NAMALWA (cell line): ENCODE results near the gene LRP8.

Source experiments
- DNase-seq: peaks from one replicate; pipeline ENCODE4 v3.0.0-alpha.2; 2015; ENCODE audit warnings: low spot score

Gene LRP8

DNA sequence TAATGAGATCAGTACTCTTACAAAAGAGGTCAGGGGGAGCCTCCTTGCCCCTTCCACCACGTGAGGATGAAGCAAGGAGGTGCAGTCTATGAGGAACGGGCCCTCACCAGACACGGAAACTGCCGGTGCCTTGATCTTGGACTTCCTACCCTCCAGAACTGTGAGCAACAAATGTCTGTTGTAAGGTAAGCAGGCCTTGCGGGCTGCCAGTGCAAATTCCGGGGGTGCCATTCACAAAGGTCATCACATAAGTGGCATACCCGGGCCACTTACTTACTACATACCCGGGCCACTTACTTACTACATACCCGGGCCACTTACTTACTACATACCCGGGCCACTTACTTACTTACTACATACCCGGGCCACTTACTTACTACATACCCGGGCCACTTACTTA lies 44.7 kb downstream of the LRP8 start:
- peak; percentile 24 for DNase-seq

DNA sequence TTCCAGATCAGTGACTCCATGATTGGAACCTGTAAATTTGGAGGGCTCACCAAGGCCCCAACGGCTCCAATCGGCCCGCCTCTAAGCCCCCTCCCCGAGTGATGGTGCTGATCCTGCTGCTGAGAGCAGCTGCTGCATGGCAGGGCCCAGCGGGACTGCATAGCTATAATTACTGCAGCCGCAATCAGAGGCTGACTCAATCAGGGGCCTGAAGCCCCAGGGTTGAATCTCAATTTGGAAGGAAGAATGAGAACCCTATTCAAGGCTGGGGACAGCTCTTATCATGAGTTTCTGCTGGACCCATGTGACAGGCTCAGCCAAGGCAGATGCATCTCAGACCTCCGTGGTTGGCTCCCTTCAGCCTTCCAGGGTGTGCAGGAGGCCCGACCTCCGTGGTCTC lies 46.7 kb downstream of the LRP8 start:
- no peak for DNase-seq

DNA sequence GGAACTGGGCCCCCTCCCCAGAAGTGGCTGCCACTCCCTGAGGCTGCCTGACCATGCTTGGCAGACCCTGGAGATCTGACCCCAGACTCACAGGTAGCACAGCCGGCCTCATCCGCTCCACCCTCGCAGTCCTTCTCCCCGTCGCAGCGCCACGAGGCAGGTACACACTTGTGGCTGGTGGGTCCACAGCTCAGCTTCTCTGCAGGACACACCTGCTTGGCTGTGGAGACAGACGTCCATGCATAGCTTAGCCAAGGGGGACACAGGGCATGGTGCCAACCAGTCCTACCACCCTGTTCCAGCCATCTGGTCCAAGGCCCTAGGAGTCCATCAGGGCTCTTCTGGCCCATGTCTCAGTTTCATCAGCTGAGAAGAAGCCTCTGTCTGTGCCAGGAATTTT lies 47.4 kb downstream of the LRP8 start:
- DNase-seq = no peak

DNA sequence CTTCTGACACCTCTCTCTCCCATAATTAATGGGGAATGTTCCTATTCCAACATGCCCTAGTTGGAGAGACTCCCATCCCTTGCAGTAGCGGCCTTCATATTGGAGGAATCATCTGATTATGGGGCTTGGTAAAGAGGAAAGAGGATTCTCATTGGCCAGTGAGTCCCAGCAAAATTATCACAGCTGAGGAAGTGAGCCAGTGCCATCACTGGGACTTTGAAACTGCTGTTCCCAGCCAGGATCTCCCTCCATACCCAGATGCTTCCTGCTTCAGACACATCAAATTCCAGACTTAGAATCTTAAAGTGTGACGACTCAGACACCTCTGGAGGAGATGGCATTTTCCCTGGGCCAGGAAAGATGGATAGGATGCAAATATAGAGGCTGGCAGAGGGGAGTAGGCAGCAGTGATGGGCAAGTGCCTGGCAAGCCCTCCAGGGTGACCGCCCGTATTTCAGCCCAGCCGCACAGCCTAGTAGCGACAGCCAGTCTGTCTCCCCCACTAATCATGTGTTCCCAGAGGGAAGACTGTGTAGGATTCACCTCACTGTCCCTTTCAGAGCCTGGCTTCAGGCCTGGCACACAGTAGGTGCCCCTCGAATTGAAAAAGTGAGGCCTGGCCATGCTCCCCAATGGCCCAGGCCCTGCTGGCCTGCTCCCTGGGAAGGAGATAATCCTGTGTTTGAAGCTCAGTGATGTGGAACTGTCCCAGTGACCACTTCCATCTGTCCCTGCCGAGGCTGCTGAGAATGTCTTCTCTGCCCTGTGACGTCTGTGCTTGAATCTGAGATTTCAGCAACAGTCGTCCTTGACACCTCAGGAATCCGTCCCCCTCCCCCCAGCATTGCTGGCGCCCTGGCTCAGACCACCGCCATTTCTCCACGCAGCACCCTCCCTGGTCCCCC lies 48.3 kb downstream of the LRP8 start:
- DNase-seq = no peak

DNA sequence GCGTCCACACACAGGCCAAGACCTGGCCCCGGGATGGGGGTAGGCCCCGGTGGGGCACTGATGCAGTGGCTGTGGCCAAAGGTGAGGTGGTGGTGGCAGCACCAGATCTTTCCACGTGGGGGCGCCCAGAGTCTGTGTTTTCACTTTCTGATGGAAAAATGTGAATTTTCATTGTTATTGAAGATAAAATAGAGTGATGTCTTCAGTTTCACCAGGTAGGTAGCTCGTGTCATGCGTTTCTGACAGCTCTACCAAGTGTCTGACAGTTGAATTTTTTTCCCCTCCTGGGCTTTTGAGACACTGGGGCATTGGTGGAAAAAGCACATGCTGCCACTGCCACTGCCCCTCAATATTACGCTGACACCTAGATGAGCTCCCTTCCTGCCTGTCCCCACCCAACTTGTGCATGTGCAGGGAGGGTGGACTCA lies 49.6 kb downstream of the LRP8 start:
- DNase-seq = peak; percentile 68

DNA sequence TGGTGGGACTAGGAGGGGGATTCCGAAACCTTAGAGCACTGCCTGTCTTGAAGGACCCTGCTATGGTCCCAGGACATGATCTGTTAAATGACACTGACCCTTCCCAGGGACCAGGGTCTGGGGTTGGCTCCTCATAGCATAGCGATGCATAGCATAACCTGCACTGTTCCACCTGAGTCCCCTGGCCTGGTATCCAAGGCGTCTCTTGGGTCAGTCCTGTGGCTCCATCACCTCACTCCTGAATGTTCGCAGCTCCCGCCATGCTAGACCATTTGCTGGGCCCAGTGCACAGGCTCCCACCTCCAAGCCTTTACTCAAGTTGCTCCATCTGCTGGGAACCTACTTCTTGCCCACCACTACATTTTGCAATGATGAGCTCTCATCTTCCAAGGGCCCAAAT lies 50.5 kb downstream of the LRP8 start:
- no peak for DNase-seq

DNA sequence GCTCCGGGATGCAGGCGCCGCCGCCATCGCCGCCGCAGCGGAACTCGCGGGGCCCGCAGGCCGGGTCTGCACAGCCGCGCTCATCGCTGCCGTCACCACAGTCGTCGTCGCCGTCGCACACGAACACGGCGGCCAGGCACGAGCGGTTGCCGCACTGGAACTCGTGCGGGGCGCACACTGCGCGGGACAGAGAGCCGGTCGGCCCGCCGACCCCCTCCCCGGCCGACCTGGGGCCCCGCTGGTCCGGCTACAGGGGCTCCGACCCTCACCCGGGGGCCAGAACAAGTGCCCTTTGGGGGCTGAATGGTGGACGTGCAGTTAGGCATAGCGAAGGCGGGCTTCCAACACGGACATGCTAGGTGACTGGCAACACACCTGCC lies 51.0 kb downstream of the LRP8 start:
- no peak for DNase-seq

DNA sequence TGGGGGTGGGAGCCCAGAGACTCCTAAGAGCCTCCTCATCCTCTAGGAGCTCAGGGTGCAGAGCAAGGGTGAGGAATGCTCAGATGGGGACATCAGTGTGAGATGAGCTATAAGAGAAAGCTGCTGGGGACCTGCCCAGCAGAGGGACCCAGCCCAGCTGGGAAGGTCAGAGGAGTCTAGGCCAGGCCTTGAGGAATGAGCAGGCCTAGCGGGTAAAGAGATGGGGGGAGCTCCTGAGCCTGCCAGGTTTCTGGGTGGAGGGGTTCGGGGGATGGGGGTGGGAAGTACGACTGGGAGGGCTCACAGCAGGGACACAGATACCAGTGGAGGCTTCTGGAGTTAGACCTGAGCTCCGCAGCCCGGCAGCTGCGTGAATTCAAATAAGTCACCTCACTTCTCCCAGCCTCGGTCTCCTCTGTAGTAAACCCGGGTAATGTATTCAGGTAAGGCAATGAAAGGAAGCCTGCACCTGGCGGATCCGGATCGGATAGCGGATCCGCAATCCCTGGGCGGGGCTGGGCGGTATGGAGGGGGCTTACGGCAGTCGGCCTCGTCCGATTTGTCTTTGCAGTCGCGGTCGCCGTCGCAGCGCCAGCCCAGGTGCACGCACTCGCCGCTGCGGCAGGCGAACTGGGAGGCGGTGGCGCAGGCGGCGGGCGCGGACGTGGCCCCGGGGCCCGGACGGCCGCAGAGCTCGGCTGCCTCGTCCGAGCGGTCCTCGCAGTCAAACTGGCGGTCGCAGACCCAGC lies 51.5 kb downstream of the LRP8 start:
- DNase-seq = no peak

DNA sequence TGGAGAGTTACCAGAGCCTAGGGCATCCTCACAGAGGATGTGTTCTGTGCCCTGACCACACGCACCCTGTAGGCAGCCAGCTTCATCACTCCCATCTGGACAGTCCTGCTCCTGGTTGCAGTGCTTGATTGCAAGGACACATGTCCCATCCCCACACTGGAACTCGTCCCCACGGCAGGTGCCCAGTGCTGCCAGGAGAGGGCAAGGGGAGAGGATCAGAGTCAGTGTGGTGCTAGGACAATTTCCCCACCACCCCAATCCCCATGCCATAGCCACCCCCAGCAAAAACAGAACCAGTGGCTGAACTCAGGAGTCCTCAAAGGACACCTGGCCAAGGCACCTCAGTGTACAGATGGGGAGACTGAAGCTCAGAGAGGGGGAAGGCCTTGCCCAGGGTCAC lies 52.3 kb downstream of the LRP8 start:
- no peak for DNase-seq

DNA sequence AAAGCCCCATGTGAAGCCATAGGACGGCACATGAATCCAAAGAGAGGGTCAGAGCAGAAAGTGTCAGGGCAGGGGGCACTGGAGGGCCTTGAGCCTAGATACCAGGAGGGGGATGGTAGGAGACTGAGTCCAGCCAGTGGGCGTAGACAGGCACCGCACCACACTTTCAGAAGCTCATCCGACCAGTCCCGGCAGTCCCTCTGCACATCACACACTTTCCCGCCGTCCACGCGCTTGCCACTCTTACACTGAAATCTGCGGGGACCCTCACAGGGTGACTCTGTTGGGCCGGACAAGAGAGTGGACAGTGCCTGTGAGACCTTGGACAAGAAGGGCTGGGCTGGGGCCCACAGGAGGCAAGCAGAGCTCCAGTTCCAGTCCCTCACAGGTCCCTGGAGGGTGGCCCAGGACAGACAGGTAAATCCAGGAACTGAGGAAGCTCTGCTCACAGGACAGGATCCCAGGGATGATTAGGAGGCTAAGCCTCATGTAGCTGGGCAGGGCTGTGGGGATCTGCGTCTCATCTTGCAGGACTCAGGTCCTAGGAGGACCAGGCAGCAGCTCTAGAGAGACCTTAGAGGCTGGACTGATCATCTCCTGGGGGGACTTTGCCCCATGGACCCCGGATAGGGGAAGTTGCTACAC lies 53.2 kb downstream of the LRP8 start:
- DNase-seq = no peak

DNA sequence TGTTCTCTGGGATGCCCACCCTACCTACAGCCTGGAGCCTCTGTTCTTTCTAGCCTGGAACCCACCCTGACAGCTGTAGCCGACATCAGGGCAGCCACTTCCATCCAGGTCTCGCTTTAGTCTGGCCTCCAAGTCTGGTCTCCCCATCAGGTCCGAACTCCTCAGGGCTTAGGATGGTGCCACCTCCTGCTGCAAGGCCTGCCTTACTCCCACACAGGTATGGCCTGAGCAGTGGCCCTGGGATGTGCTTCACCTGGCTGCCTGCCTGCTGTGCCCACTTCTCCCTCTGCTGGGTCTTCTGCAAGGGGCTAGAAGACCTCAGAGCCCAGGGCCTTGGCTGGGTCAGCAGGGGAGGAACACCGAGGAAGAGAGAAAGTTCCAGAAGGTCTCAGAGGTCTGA lies 53.8 kb downstream of the LRP8 start:
- no peak for DNase-seq

DNA sequence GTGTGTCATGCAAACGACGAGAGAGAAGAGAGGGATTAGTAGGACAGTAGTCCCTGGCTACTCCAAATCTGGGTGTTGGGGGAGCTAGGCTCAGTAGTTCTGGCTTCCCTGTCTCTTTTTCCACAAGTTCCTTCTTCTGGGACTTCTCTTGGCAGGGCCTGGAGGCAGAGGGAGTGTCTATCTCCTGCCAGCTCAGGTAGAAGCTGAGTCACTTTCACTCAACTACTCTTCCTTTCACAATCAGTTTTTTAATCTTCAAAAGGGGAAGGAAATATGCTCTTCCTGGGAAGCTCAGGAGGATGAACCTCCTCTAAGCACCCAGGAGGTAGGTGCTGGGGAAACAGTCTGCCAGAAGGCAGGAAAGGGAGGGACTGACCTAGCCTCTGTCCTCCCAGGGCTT lies 54.3 kb downstream of the LRP8 start:
- no peak for DNase-seq

DNA sequence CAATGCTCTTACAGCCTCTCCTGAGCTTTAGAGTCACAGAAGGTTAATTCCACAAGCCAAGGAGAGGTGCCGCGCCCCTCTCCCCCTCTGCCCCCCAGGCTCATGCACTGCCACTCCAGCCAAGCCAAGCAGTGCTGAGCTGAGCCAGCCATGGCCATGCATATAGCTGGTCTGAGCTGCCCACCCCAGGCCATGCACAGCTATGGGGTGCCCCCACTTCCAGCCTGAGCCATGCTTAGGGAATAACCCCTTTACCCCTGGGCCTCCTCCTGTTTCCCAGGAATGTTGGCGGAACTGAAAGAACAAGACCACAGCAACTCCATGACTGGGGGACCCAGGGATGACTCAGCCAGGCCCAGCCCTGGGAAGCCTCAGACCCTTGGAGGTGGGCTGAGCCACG lies 55.5 kb downstream of the LRP8 start:
- DNase-seq = no peak

DNA sequence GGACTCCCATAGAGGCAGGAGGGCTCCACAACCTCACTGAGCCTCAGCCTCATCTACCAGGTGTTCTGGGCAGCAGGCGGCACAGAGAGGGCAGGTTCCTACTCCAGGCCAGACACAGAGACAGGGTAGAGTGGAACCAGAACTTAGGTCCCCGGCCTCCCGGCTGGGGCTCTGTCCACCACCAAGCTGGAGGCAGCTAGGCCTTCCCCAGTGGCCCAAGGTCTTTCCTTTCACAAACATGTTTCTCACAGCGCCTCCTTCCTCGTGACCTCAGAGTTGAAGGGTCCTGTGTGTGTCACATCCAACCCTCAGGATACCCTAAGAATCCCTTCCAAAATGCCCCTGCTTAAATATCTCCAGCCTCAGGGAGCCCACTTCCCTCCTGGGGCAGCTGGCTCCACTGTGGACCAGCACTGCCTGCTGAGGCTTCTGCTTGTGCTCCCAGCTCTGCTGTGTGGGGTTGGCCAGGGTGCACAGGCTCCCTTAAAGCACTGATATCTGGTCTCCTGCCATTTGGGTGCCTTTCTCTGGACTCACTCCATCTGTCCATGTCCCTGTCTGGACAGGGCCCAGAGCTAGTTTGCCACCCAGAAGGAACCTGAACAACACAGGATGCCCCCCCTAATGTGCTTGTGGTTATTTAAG lies 56.3 kb downstream of the LRP8 start:
- DNase-seq = no peak

DNA sequence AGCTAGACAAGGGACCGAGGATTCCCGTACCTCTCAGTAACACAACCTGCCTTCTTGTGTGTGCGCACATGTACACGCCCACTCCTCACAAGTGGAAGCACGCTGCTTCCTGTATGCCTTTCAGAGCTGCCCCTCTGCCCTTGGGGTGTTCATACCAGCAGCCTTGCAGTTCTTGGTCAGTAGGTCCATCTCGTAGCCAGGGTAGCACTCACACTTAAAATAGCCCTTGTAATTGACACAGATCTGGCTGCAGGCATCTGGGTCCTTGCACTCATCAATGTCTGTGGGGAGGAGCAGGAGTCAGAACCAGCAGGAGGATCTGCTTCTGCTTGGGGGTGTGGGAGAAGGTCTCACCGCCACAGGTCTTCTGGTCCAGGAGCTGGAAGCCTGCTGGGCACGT lies 57.0 kb downstream of the LRP8 start:
- no peak for DNase-seq

DNA sequence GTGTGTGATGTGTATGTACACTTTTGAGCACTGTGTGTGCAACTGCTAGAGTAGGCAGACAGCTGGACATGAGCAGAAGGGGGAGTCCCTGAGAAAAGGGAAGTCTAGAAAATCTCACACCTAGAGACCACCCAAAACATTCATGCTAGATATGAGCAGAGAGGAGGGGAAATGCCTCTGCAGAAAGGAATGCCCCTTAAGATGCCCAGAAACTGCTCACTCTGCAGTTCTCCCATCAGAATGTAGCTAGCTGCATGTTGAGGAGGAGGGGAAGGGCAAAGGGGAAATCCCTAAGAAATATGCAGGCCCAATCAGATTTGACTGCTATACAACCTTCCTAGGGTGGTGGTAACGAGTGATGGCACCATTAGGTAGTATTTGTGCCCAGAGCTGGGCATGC lies 57.8 kb downstream of the LRP8 start:
- DNase-seq = no peak

DNA sequence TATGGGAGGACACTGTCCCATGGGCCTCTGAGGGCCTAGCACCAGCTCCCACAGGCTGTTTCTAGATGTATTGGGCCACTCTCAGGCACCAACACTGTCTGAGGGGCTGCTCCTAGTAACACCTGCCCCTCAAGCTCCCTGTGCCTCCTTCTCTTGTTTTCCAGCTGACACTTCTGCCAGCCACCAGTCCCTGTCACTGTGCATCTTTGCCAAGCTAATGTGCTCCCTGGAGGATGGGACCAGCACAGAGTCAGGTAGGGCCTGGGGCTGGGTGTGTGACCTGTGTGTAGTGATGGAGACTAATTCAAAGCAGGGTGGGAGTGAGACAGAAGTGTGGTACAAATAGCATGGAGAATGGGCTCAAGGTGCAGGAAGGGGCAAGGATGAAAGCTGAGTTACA lies 60.1 kb downstream of the LRP8 start:
- no peak for DNase-seq

DNA sequence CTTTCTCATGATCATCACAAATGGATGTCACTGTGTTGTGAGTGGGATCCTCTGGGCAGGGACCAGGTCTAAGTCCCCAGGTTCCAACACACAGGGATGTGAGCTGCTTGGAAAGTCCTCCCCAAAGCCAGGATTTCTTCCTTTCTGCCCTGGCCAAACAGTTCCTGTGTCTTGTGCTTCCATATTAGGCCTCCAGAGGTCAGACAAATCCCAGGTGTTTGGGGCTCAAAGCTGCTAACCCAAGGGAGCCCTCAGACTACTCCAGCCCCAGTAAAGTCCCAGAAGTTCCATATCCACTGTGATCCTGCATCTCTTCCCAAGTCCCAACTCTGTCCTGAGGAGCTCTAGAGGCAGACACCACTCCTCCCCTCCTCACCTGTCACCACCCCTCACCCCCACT lies 61.8 kb downstream of the LRP8 start:
- peak; percentile 28 for DNase-seq

DNA sequence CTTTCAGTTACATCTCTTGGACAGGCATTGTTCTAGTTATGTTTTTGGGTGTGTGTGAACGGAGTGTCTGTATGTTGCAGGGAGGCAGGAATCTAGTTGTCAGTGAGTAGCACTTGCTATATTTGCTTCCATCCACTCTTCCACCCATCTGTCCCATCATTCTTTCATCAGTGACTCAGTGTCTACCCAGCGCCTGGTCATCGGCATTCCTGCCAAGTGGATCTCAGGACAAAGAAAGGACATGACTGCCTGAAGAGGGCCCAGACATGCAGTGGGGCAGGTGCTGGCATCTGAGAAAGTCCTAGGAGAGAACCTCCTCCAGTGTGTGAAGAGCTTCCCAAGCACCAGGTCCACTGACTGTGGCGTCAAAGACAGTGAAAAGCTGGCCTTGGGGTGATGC lies 62.3 kb downstream of the LRP8 start:
- no peak for DNase-seq

DNA sequence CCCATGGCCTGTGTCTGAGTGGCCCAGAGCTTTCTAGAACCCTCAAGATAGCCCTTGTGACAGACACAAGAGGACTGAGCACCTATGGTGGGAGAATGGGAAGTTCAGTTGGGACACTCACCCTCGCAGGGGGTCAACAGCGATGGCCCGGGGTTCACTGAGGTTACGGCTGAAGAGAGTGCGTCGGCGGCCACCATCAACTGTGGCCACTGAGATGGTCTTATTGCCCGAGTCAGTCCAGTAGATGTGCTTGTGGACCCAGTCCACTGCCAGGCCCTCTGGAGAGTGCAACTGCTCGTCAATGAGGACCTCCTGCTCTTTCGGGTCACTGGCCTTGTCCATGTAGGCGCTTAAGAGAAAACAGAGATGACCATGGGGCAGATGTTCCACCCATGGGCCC lies 63.8 kb downstream of the LRP8 start:
- DNase-seq = no peak

DNA sequence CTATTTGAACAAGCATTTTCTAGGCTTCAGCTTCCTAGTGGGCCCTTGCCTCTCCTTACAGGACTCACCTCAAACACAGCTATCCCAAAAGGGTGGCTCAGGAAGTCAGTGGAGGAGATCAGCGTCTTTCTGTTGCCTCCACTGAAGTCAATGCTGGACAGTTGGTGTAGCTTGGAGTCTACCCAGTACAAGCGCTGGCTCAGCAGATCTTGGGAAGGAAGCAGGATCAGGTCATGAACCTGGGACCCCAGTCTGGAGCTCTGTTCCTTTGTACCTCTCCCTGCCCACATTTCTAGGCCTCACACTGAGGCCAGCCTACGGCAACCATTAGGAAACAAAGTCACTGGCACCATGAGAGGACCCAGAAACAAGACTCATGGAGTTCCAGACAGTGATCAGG lies 65.9 kb downstream of the LRP8 start:
- DNase-seq = no peak

DNA sequence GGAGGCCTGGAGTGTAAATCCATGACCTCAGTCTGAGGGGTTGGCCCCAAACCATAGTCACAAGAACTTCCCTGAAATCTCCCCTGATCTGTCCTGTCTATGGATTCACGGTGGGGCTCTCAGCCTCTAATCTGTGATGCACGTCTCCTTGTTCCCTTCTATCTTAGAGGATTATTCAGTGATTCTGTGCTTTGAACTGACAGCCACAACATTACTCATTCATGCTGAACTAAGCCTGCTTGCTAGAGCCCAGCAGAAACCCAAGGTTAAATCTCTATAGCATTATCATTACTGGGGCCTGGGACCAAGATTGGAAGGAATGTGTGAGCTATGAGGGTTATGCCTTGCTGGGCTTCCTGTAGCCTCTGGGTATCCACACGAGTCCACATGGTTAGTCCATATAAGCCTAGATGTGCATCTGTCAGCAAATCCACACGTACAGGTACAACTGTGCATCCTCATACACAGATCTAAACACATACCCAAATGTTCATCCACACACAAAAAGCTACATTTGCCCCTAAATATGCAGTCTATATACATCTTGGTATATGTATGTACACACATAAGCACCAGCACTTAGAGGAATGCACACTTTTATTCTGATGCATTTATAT lies 67.1 kb downstream of the LRP8 start:
- no peak for DNase-seq
